GM18858 (cell line): ENCODE data around the gene CYP19A1.

Experiments
- ATAC-seq: cut with Tn5 transposase; IDR thresholded peaks from one replicate; pipeline ENCODE4 v1.9.1; 2021; ENCODE audit not compliant: unreplicated experiment

The CYP19A1 gene

DNA sequence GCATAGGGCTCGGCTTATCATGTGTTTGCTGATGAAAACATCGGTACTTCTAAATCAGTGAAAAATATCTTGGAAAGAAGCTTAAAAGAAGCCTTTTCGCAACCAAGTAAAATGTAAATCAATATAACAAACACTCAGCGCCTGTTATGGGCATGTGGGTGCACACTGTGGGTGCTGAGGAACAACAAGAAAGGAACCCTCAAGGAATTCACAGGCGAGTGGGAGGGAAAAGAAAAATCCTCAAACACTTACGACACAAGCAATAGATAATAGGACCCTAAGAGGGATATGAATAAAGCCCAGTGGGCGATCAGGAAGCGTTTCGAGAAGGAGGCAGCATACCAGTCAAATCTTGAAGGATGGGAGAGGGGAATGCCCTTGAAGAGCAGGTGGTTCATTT lies 25.0 kb upstream of the CYP19A1 start:
- no peak for ATAC-seq

DNA sequence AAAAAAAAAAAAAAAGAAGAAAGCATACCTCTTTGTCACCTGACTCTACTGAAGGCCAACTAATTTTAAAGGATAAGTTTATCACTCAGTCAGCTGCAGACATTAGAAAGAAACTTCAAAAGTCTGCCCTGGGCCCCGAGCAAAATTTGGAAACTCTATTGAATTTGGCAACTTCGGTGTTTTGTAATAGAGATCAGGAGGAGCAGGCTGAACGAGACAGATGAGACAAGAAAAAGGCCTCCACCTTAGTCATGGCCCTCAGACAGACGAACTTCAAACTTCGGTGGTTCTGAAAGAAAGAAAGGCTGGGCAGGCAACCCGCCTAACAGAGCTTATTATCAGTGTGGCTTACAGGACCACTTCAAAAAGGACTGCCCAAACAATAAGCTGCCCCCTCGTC lies 21.6 kb upstream of the CYP19A1 start:
- no peak for ATAC-seq

DNA sequence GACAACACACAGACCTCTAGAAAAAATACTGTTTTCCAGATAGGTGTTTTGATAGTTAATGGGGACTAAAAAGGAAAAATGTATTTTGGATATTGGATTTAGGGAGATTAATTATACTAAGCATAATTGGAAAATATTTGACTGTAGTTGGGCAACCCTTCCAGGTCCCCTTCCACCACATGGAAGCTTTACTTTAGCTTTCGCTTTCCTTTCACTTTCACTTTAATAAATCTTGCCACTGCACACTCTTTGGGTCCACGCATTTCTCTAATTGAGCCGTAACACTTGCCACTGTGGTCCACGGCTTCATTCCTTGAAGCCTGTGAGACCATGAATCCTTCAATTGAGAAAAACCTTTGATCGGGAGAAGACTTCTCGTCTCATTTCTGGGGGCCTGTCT lies 18.6 kb upstream of the CYP19A1 start:
- no peak for ATAC-seq

DNA sequence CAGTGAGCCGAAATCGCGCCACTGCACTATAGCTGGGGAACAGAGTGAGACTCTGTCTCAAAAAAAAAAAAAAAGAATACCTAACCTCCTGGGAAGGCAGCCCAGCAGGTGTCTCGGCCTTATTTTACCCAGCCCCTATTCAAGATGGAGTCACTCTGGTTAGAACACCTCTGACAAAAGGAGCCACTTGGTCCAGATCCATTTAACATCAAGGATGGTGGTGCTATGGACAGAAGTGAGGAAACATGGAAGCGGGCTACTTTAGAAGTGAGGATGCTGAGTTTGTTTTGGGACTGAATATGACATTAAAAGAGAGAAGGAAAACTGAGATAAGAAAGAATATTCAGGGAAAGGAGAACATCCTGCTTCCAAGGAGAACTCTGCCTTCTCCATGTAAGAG lies 17.8 kb upstream of the CYP19A1 start:
- ATAC-seq, result no peak

DNA sequence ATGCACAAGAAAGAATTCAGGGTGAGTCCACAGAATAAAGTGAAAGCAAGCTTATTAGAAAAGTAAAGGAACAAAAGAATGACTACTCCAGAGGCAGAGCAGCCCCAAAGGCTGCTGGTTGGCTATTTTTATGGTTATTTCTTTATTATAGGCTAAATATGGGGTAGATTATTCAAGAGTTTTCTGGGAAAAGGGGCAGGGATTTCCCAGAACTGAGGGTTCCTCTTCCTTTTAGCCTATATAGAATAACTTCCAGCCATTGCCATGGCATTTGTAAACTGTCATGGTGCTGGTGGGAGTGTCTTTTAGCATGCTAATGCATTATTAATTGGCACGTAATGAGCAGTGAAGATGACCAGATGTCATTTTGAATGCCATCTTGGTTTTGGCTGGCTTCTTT lies 16.7 kb upstream of the CYP19A1 start:
- ATAC-seq, result no peak

DNA sequence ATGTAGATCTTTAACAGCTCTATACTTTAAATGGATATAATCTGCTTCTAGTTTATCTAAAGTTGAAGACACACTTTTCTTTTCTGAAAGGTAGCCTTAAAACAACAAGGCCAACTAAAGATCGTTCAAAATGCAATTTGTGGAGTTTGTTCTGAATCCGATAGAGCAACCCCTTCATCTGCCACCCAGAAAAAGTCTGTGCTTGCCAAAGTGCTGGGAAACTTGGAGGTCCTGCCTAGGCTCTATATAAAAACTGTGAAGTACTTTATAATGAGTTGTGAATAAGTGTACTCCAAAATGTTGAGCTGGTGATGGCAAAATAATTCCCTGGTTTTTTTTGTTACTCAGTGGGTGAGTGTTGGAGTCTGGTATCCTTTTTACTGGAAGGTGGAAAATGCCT lies 15.6 kb upstream of the CYP19A1 start:
- no peak for ATAC-seq

DNA sequence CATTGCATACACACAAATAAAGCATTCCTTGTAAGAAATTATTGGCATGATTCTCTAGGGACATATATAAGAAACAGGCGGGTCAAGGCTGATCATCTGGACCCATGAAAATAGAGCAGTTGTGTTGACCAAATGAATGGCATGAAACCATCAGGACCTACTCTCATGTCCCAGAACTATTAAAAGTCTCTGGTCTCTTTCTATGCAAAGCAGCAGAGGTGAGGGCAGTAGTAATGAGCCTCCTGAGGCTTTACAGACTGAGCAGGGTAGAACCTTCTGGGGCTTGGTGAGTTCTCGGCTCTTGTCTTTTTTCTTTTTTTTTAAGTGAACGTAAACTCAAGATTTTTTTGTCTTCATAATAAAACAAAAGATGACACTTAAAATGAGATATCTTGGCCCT lies 12.3 kb upstream of the CYP19A1 start:
- ATAC-seq, result no peak

DNA sequence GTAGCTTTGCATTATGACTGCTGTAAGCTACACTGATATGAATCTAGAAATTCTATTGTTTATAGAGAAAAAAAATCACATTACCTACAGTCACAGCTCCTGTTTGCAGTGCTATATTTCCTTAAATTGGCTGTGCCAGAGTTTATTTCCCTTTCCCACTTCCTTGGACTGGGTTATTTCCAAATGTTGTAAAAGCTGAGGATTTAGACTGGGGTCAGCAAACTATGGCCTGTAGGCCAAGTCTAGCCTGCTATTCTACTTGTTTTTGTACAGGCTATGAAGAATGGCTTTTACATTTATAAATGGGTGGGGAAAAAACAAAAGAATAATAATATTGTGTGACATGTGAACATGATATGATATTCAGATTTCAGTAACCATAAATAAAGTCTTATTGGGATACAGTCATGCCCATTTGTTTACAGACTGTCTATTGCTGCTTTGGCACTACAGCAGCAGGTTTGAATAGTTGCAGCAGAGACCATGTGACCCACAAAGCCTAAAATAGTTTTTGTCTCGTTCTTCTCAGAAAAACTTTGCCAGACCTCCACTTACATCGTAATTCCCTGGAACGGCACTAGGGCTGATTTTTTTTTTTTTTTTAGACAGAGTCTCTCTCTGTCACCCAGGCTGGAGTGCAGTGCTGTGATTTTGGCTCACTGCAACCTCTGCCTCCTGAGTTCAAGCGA lies 10.9 kb upstream of the CYP19A1 start:
- no peak for ATAC-seq

DNA sequence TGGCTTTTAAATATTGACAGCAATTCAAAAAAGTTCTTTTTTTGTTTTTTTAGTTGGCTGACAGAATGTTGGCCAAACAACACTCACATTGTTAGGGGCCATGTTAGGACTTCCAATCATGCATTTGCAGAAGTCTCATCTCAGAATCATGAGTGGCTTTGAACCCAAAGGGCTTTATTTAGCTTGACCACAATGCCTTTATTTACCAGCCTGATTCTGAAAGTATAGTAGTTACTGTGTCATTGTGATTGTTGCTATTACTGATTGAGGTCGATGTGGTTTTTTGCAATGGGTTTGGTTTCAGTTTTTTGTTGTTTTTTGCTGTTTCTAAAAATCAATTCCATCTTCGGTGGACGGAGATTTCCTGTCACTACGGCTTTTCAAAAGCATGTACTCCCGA lies 10.3 kb upstream of the CYP19A1 start:
- ATAC-seq, result peak; percentile 97

DNA sequence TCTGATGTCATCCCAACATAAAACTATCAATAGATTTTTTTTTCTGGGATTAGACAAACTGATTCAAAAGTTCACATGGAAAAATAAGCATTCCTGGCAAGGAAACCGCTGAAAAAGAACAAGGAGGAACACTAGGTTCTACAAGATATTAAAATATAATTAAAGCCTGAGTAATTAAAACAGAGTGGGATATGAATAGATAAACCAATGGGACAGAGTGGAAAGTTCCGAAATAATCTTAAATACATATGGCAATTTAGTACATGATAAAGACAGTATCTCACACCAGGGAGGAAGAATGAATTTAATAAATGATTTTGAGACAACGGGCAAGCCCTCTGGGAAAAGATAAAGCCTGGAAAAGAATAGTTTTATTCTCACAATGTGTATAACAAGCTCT lies 7.7 kb upstream of the CYP19A1 start:
- ATAC-seq, result no peak

DNA sequence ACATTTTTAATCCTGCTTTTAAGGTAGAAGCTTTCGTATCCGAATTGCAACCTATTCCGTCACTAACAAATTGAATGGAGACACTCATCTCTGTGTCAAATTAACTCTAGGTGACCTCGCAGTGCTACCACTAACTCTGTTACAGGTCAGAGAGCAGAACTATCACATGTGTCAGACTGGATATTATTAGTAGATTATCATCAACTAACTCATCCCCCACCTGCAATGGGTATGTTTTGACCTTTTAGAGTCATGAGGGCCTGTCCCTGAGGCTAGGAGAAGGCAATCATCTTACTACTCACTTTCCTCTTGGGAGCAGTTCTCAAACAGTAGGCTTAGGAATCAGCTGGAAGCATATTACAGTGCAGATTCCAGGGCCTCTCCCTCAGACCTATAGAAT lies 5.1 kb upstream of the CYP19A1 start:
- no peak for ATAC-seq

DNA sequence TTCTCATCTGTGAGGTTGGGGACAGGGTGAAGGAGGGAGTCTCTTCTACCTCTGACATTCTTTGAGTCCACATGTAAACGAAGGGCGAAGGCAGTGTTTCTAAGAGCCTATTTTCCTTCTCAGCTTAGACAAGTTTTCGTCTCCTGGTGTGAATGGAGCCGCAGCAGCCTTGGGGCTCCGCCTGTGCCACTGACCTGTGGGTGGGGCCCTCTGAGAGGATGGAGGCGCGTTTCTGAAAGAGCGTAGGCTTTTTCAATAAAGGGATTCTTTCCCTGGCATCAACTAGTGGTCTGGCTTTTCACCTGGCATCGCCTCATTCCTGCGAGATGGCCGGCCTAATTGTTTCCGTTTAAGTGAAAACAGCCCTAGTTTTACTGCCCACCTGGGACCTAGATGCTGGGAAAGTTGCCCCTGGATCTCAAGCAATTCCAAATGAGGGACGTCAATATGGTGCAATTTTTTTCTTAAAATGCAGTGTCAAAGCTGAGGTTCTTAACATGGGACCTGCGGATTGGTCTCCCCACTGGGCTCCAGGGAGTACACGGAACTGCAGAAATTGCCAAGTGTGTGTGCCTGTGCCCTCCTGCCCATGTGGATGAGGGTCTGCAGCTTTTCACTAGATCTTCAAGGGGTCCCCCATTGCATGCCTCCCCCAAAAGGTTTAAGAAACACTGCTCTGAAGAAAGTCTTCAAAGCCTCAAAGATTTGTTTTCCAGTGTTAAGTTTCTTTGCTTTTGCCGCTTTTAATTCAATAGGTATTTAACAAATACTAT lies 4.0 kb upstream of the CYP19A1 start:
- ATAC-seq, result no peak

DNA sequence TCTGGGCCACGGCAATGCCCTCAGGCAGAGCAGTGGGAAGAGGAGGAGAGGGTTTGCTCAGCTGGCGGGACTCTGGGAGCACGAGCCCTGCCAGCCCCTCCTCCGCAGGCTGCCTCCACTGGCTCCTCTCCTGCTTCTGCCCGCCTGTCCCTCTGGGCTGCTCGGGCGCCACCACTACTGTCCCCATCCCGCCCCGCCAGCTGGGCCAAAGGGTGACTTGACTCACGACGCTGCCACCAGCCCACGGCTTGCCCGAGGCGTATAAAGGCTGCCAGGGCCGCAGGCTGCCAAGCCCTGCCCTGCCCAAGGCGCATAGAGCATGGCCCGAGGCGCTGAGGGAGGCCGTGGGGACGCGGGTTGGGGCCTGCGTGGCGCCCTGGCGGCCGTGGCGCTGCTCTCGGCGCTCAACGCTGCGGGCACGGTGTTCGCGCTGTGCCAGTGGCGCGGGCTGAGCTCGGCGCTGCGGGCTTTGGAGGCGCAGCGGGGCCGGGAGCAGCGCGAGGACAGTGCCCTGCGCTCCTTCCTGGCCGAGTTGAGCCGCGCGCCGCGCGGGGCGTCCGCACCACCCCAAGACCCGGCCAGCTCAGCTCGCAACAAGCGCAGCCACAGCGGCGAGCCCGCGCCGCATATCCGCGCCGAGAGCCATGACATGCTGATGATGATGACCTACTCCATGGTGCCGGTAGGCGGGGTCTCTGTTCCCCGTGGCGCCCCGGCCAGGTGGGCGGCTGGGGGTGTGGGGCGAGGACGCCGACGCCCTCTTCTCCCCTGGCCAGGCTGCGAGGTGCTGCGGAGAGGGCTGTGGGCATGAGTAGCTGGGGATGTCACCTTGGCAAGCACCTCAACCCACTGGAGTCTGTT lies 3.2 kb upstream of the CYP19A1 start, which contains the start of gene GLDN:
GLDN (plus strand) TSS at position 290 of the 861 bp plus-strand sequence; CDS start at position 320, 30 bp downstream.
- no peak for ATAC-seq

DNA sequence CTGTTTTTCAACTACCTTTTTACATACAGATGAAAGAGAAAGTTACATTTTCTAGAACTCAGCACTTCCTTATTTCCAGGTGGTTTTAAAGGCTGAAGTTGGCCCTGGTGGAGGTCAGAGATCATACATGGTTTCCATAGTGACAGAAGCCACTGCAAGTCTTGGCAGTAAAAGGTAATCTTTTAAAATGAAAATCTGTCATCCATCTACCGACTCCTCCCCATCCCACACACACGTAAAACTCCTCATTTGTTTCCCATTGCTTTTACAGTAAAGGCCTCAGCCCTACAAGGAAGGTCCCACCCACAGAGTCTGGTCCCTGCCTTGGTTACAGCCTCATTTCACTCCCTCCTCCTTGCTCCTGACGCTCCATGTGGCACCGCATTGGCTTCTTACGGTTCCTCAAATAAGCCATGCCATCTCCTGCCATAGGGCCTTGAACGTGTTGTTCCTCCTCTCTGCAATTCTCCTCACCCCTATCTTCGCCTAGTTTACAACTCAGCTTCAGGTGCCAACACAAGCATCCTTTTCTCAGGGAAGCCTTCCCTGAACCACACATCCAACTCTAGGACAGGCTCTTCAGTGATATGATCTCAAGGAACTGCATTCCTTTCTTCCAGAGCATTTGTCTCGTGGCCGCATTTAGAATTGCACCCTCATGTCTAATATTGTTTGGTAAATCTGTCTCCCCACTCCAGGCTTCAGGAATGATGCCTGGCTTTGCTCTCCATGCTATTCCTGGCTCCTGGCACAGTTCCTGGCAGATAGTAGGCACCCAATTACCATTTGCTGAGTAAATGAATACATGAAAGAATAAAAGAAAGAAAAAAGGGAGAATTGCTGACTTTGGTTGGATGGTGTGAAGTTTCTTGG lies 2.6 kb downstream of the CYP19A1 start:
- ATAC-seq, result peak; percentile 70

DNA sequence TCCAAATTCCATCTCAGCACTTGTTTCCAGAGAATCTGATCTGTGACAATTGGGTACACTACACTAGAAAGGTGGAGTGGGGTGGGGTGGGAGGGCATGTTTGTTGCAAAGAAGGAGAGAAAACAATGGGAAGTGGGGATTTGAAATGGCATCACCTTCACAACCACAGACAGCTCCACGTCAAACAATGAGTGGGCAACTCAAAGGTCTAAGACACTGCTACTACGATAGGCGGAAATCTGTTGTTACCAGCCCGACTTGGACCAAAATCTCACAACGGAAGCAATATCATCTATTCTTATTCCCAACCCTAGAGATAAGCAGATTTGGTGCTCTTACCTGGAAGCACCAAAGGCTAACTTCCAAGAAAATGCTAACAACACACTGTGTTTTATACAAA lies 3.3 kb downstream of the CYP19A1 start:
- ATAC-seq, result no peak

DNA sequence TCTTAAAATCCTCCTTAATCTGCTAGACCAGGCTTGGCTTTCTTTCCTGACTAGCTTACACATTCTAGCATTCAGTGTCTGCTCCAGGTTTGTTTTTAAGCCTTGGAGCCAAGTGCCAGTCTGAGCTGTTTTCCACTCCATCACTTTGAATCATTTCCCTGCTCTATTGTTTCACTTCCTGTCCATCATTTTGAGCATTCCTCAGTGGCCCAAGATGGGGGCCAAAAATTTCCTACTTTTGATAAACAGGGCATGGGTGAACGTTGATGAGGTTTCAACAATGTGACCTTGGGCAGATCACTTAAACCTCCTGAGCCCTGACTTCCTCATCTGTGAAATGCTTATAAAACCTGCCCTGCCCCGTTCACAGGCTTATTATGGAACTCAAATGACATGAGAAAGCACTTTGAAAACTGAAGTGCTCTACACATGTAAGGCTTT lies 4.4 kb downstream of the CYP19A1 start:
- no peak for ATAC-seq

DNA sequence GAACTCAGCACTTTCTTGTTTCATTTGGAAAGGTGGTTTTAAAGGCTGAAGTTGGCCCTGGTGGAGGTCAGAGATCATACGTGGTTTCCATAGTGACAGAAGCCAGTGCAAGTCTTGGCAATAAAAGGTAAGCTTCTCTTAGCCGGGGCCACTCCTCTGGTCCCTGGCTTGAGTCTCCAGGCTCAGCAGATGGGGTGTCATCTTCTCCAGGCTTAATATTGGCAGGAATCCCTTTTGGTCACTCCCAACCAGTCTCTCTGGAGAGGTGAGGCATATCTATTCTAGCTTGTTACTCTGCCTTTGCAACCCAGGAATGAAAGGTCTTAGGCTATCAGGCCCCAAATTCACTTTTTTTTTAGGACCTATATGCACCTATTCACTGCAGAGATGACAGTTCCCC lies 4.8 kb downstream of the CYP19A1 start:
- ATAC-seq, result no peak

DNA sequence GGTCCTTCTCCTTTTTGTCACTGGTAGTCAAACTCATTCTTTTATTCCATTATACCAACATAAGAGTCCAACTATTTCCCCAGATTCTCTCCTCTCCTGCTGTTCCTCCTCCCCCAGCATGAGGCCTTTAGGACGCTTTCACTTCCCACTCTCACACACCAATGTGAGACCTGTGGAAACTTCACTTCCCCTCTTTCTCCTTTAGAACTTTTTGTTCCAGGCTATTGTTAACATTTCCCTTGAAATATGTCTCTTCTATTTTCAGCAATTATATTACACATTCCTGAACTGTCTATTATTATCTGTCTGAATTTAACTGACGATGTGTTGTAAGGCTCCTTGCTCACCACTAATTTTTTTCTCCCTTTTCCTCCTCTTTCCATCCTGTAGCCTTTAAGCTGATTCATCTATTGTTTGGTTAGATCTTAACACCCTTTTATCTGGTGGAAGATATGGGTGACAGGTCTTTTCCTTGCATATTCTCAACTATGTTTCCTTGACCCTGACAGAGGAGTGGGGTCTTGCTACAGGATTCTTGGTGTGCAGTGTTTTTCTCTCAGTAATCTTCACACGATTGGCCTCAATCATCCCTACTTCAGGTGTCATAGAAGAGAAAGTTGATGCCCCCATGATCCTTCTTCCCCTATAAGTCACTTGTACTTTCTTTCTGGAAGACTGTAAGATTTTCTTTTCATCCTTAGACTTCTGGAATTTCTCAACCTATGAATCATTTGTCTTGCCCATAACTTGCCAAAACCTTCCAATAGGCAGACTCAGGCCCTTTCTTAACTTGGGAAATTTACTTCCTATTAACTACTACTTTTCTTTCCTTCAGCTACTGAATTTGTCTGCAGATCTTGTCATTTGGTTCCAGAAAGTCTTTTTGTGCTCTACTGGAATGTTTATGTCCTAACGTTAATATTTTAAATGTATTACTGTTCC lies 5.9 kb downstream of the CYP19A1 start:
- no peak for ATAC-seq

DNA sequence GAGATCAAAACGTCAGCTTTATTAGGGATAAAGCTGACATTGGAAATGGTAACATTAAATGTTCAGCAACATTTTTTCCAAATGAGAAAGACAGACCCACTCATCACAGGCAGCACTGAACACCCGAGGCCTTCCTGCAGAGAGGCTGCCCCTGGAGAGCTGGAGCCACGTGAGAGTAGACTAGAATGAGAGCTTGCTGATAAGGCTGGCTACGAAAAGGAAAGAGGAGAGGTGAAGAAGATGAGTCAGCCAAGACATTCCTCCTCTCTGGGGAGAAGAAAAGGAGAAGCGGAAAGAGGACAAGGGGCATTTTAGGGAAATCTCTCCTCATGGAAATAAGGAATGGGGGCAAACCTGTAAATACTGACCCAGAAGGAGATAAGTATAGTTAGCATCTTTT lies 7.3 kb downstream of the CYP19A1 start:
- no peak for ATAC-seq

DNA sequence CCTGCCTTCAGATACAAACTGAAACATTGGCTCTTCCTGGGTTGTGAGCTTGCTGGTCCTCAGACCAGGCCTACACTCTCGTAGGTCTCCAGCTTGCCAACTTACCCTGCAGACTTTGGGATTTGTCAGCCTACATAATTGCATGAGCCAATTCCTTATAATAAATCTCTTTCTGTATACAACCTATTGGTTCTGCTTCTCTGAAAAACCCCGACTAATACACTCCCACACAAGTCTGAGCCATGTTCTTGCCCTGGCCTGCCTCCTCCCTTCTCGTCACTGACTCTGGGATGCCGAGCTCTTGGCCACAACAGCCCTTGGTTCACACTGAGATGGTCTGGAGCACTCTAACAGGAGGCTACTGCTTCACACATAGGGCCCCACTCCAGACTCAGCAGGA lies 9.5 kb downstream of the CYP19A1 start:
- ATAC-seq, result no peak
